GM23248 (cell line): ENCODE measurements around the gene NOC2L.

ENCODE experiments used
- EZH2 ChIP-seq: fragments of 200-600 bp; sonication (generic); IDR thresholded peaks from 2 replicates; pipeline ENCODE4 v1.6.1; 2018; ENCODE audit warnings: antibody characterized with exemption, mild to moderate bottlenecking; ENCODE audit not compliant: insufficient read depth, poor library complexity, severe bottlenecking
- EZH2phosphoT487 ChIP-seq: fragments of 200-600 bp; sonication (generic); IDR thresholded peaks from 2 replicates; pipeline ENCODE4 v1.6.1; 2018; ENCODE audit warnings: antibody characterized with exemption, moderate library complexity, mild to moderate bottlenecking, low read depth; ENCODE audit not compliant: insufficient read depth

- no peak for TF ChIP-seq EZH2
- no peak for TF ChIP-seq EZH2phosphoT487
Measured at GRCh38 chr1:920010-920409, 39.0 kb downstream of the NOC2L start.
